ENCODE results near the gene ATG4D.
"Not testable (repeated sequence)": the region's sequence is repeated elsewhere in the genome, so short reads cannot be mapped to it uniquely, and the experiment has no call there.

The ATG4D gene

GRCh38 chr19:10520652-10521318 lies 22.9 kb upstream of the ATG4D start:
- no peak for DNase-seq

- DNase-seq = no peak
These were observed 22.1 kb upstream of the ATG4D start for GRCh38 chr19:10521461-10522171.

- DNase-seq = no peak
These were observed 20.5 kb upstream of the ATG4D start for GRCh38 chr19:10523135-10523636.

- DNase-seq = no peak
These were observed 18.1 kb upstream of the ATG4D start for GRCh38 chr19:10525636-10526035.

GRCh38 chr19:10526887-10527286 lies 16.8 kb upstream of the ATG4D start:
- not testable (repeated sequence) for DNase-seq

- no peak for DNase-seq
These were observed 11.2 kb upstream of the ATG4D start for GRCh38 chr19:10532457-10532856.

- no peak for DNase-seq
These were observed 9.9 kb upstream of the ATG4D start for GRCh38 chr19:10533646-10534386.

GRCh38 chr19:10535613-10536012 lies 8.1 kb upstream of the ATG4D start:
- DNase-seq = no peak

- DNase-seq = no peak
These were observed 6.0 kb upstream of the ATG4D start for GRCh38 chr19:10537668-10538067.

- no peak for DNase-seq
These were observed 5.3 kb upstream of the ATG4D start for GRCh38 chr19:10538204-10538983.

GRCh38 chr19:10539016-10539415 lies 4.7 kb upstream of the ATG4D start:
- DNase-seq = not testable (repeated sequence)

GRCh38 chr19:10543059-10543419 lies 665 bp upstream of the ATG4D start:
- no peak for DNase-seq

- DNase-seq = no peak
These were observed 593 bp downstream of the ATG4D start for GRCh38 chr19:10544242-10544752.

GRCh38 chr19:10544753-10545251 lies 1.1 kb downstream of the ATG4D start:
- DNase-seq = no peak

GRCh38 chr19:10546817-10547216 lies 3.1 kb downstream of the ATG4D start:
- no peak for DNase-seq

- DNase-seq = no peak
These were observed 5.1 kb downstream of the ATG4D start for GRCh38 chr19:10548746-10549276.

- DNase-seq = no peak
These were observed 6.0 kb downstream of the ATG4D start for GRCh38 chr19:10549733-10550132.

- no peak for DNase-seq
These were observed 6.6 kb downstream of the ATG4D start for GRCh38 chr19:10550336-10550735.

GRCh38 chr19:10551006-10551405 lies 7.3 kb downstream of the ATG4D start:
- DNase-seq = not testable (repeated sequence)

GRCh38 chr19:10551698-10552301 lies 8.1 kb downstream of the ATG4D start:
- DNase-seq = peak; percentile 0

- DNase-seq = peak; percentile 7
These were observed 8.9 kb downstream of the ATG4D start for GRCh38 chr19:10552510-10553053.

Data from NCI-H1436 (cell line).